H1 (cell line): ENCODE results near the gene CCDC136. TPM values are rescaled to one million over a fixed set of nuclear protein-coding genes. Genes with fewer than 3 reads are reported as not detected.
A peak's percentile ranks its signal among the peaks of the same experiment; 100 is the strongest.

Experiments
- CTCF ChIA-PET: fragments of 300-600 bp; sonication (Branson Sonifier 250); formaldehyde crosslinking; loops from one replicate; lab custom pipeline; 2021; ENCODE audit not compliant: partially characterized antibody; lab: Charles Lee
- POLR2A ChIA-PET: fragments of 300-600 bp; sonication (Branson Sonifier 250); formaldehyde crosslinking; loops from one replicate; lab custom pipeline; 2021; ENCODE audit warnings: inconsistent platforms; ENCODE audit not compliant: partially characterized antibody; lab: Charles Lee
- DNase-seq, 2 experiments: peaks; one replicate each; pipeline versions ENCODE4 v3.0.0 to v3.0.0-alpha.2; 2010 to 2022; ENCODE audit warnings: low spot score in 2 of 2, low read depth in 1 of 2, mixed read lengths in 1 of 2
- FAIRE-seq: peaks from 2 replicates; lab custom pipeline; 2011; peaks lifted over from hg19 to GRCh38; lab: Jason Lieb, UNC
- H2AFZ ChIP-seq: 2 replicates; pipeline ENCODE4 v1.8.1; 2012; ENCODE audit warnings: low read length, inconsistent platforms
- H2AK5ac ChIP-seq: 2 replicates; pipeline ENCODE4 v1.6.1; 2013; ENCODE audit warnings: low read depth, low read length
- H2BK120ac ChIP-seq: replicated peaks from 2 replicates; pipeline ENCODE3; 2013; ENCODE audit warnings: low read depth, low read length, inconsistent platforms
- H2BK12ac ChIP-seq: 2 replicates; pipeline ENCODE4 v1.6.1; 2013; ENCODE audit warnings: low read depth, low read length
- H2BK15ac ChIP-seq: 2 replicates; pipeline ENCODE4 v1.6.1; 2013; ENCODE audit warnings: low read length
- H2BK20ac ChIP-seq: 2 replicates; pipeline ENCODE4 v1.6.1; 2013; ENCODE audit warnings: low read length
- H2BK5ac ChIP-seq: 2 replicates; pipeline ENCODE4 v1.6.1; 2013; ENCODE audit warnings: low read depth, low read length
- H3K14ac ChIP-seq: 2 replicates; pipeline ENCODE4 v1.6.1; 2013; ENCODE audit warnings: inconsistent platforms; ENCODE audit not compliant: insufficient read length
- H3K18ac ChIP-seq: 2 replicates; pipeline ENCODE4 v1.6.1; 2013; ENCODE audit warnings: low read length; ENCODE audit errors: extremely low read depth
- H3K23ac ChIP-seq: 2 replicates; pipeline ENCODE4 v1.6.1; 2013; ENCODE audit warnings: inconsistent platforms; ENCODE audit not compliant: insufficient read length
- H3K23me2 ChIP-seq: 2 replicates; pipeline ENCODE4 v1.6.1; 2013; ENCODE audit warnings: low read depth, low read length
- H3K27ac ChIP-seq: 2 replicates; pipeline ENCODE4 v1.6.1; 2011; ENCODE audit warnings: low read depth, low read length, inconsistent platforms
- H3K27me3 ChIP-seq, 4 experiments: replicated peaks in 1 of 4; 1 replicate in 1 of 4; 2 replicates in 3 of 4; pipeline versions ENCODE4 v1.6.1 to v1.8.1; 2011 to 2013; ENCODE audit warnings: low read length in 3 of 4, mild to moderate bottlenecking in 3 of 4, inconsistent platforms in 2 of 4, mixed read lengths in 2 of 4, moderate library complexity in 1 of 4; ENCODE audit not compliant: control insufficient read depth in 3 of 4, insufficient read depth in 3 of 4; ENCODE audit errors: extremely low read depth in 1 of 4
- H3K36me3 ChIP-seq, 4 experiments: 2 replicates each; pipeline versions ENCODE4 v1.6.1 to v1.8.1; 2011 to 2013; ENCODE audit warnings: mild to moderate bottlenecking in 4 of 4, low read length in 3 of 4, moderate library complexity in 2 of 4, control low read depth in 1 of 4, inconsistent platforms in 1 of 4; ENCODE audit not compliant: insufficient read depth in 4 of 4, control insufficient read depth in 2 of 4
- H3K4ac ChIP-seq: replicated peaks from 2 replicates; pipeline ENCODE3; 2013; ENCODE audit warnings: low read length, low read depth, mixed read lengths, inconsistent platforms; ENCODE audit not compliant: insufficient read length
- H3K4me1 ChIP-seq, 4 experiments: replicated peaks in 1 of 4; 1 replicate in 1 of 4; 2 replicates in 3 of 4; pipeline versions ENCODE4 v1.6.1 to v1.8.1; 2011 to 2013; ENCODE audit warnings: low read length in 3 of 4, inconsistent platforms in 2 of 4, mixed read lengths in 1 of 4; ENCODE audit not compliant: insufficient read depth in 4 of 4, control insufficient read depth in 3 of 4
- H3K4me2 ChIP-seq, 2 experiments: 2 replicates each; pipeline versions ENCODE4 v1.6.1 to v1.8.1; 2011 to 2013; ENCODE audit warnings: low read depth in 2 of 2, low read length in 2 of 2, control low read depth in 1 of 2, inconsistent platforms in 1 of 2, mild to moderate bottlenecking in 1 of 2; ENCODE audit not compliant: insufficient read depth in 1 of 2
- H3K4me3 ChIP-seq, 4 experiments: fragments of 200-600, 300-600 bp in 1 of 4; sonication (generic), shearing (Covaris generic), sonication (Bioruptor Twin) in 1 of 4; 2 replicates each; pipeline versions ENCODE4 v1.5.1 to v1.8.1; 2011 to 2016; ENCODE audit warnings: low read length in 4 of 4, low read depth in 3 of 4, control low read depth in 2 of 4, inconsistent platforms in 2 of 4, mild to moderate bottlenecking in 2 of 4, mixed read lengths in 1 of 4, moderate library complexity in 1 of 4; ENCODE audit not compliant: insufficient read depth in 2 of 4; ENCODE audit errors: extremely low read depth in 1 of 4
- H3K56ac ChIP-seq: replicated peaks from 2 replicates; pipeline ENCODE3; 2013; ENCODE audit warnings: low read depth, mild to moderate bottlenecking, mixed read lengths, low read length, inconsistent platforms; ENCODE audit not compliant: insufficient read length
- H3K79me1 ChIP-seq: 2 replicates; pipeline ENCODE4 v1.6.1; 2013; ENCODE audit warnings: low read depth, low read length, control low read depth
- H3K79me2 ChIP-seq, 2 experiments: 2 replicates each; pipeline versions ENCODE4 v1.6.1 to v1.8.1; 2012 to 2013; ENCODE audit warnings: low read length in 2 of 2, mild to moderate bottlenecking in 2 of 2, inconsistent platforms in 1 of 2; ENCODE audit not compliant: insufficient read depth in 2 of 2, control insufficient read depth in 1 of 2
- H3K9ac ChIP-seq, 4 experiments: replicated peaks in 1 of 4; 1 replicate in 1 of 4; 2 replicates in 3 of 4; pipeline versions ENCODE4 v1.6.1 to v1.8.1; 2011 to 2013; ENCODE audit warnings: low read depth in 3 of 4, low read length in 3 of 4, control low read depth in 2 of 4, mild to moderate bottlenecking in 2 of 4, moderate library complexity in 2 of 4, inconsistent platforms in 1 of 4; ENCODE audit errors: extremely low read depth in 1 of 4
- H3K9me3 ChIP-seq, 2 experiments: 2 replicates each; pipeline versions ENCODE4 v1.6.1 to v1.8.1; 2012 to 2013; ENCODE audit warnings: mild to moderate bottlenecking in 2 of 2, moderate library complexity in 2 of 2, control low read depth in 1 of 2, inconsistent platforms in 1 of 2, low read depth in 1 of 2, low read length in 1 of 2, mixed read lengths in 1 of 2; ENCODE audit not compliant: insufficient read depth in 2 of 2
- H4K20me1 ChIP-seq, 2 experiments: replicated peaks in 1 of 2; 2 replicates each; pipeline versions ENCODE3 to v1.8.1; 2011 to 2013; ENCODE audit warnings: inconsistent platforms in 2 of 2, low read length in 2 of 2, mild to moderate bottlenecking in 1 of 2; ENCODE audit not compliant: insufficient read depth in 2 of 2, control insufficient read depth in 1 of 2
- H4K5ac ChIP-seq: 2 replicates; pipeline ENCODE4 v1.6.1; 2013; ENCODE audit warnings: low read length, low read depth, mixed read lengths, inconsistent platforms; ENCODE audit not compliant: insufficient read length
- H4K8ac ChIP-seq: 2 replicates; pipeline ENCODE4 v1.8.0; 2013; ENCODE audit warnings: mild to moderate bottlenecking, moderate library complexity, low read length, inconsistent platforms; ENCODE audit not compliant: insufficient read depth; ENCODE audit errors: extremely low read depth
- H4K91ac ChIP-seq: replicated peaks from 2 replicates; pipeline ENCODE3; 2013; ENCODE audit warnings: low read length, mixed read lengths, inconsistent platforms; ENCODE audit not compliant: insufficient read length
- BRCA1 ChIP-seq: IDR thresholded peaks from 2 replicates; pipeline ENCODE4 v1.6.1; 2012; ENCODE audit warnings: low read depth, low read length, improper control_type of control experiment
- RAD21 ChIP-seq, 2 experiments: IDR thresholded peaks in 1 of 2; conservative IDR thresholded peaks in 1 of 2; 2 replicates each; pipeline ENCODE4 v1.6.1; 2011; ENCODE audit warnings: low read depth in 2 of 2, low read length in 2 of 2, improper control_type of control experiment in 1 of 2, inconsistent platforms in 1 of 2, mild to moderate bottlenecking in 1 of 2, moderate library complexity in 1 of 2
- WGBS, 2 experiments: shearing (Covaris generic) in 1 of 2; methylation state at CpG; one replicate each; pipeline versions ENCODE4 v1.1.6 to v1.1.7; 2013 to 2015; ENCODE audit warnings: low lambda C conversion rate in 2 of 2, mixed read lengths in 2 of 2, inconsistent platforms in 1 of 2, low coverage in 1 of 2, missing lambda C conversion rate in 1 of 2; ENCODE audit not compliant: insufficient replicate concordance in 2 of 2, insufficient coverage in 1 of 2, insufficient read length in 1 of 2; ENCODE audit errors: extremely low coverage in 1 of 2, missing lambda C conversion rate in 1 of 2; 5-methylcytosine and 5-hydroxymethylcytosine counted together
- polyA plus RNA-seq, 7 experiments: library from polyadenylated mRNA; depleted of rRNA in 3 of 7; stranded (reverse) in 5 of 7; unstranded in 2 of 7; fragments of >200 nt in 5 of 7; fragments of 200-250 nt in 2 of 7; gene quantifications; 1 replicate in 5 of 7; 2 replicates in 1 of 7; 4 replicates in 1 of 7; pipeline versions ENCODE4 v1.2.1 to v1.2.3, GENCODE V29; 2011 to 2013; ENCODE audit warnings: missing spikeins in 2 of 7, mixed read lengths in 2 of 7
- total RNA-seq: library from RNA; stranded (reverse); fragmentation: NEBNext Ultra II Directional; extraction: Animal tissue kit (Norgen Biotek cat#: 25700); gene quantifications from 2 replicates; pipeline ENCODE4 v1.2.1, GENCODE V29; 2021
- TF ChIP-seq, protein P1 (sequence below), 3 experiments: IDR thresholded peaks; 1 replicate in 2 of 3; 2 replicates in 1 of 3; pipeline versions ENCODE4 v1.5.1 to v1.6.1; 2011; ENCODE audit warnings: low read length in 3 of 3, mild to moderate bottlenecking in 3 of 3, inconsistent platforms in 2 of 3, low read depth in 1 of 3, moderate library complexity in 1 of 3; ENCODE audit not compliant: insufficient read depth in 1 of 3; ENCODE audit errors: control extremely low read depth in 1 of 3

Gene CCDC136
- total and polyA plus RNA-seq, 2 of the 8 experiments (the other 6 are each of a cell fraction or from before 2014, with no cell fraction given) = 35.6 to 47.7 TPM

DNA sequence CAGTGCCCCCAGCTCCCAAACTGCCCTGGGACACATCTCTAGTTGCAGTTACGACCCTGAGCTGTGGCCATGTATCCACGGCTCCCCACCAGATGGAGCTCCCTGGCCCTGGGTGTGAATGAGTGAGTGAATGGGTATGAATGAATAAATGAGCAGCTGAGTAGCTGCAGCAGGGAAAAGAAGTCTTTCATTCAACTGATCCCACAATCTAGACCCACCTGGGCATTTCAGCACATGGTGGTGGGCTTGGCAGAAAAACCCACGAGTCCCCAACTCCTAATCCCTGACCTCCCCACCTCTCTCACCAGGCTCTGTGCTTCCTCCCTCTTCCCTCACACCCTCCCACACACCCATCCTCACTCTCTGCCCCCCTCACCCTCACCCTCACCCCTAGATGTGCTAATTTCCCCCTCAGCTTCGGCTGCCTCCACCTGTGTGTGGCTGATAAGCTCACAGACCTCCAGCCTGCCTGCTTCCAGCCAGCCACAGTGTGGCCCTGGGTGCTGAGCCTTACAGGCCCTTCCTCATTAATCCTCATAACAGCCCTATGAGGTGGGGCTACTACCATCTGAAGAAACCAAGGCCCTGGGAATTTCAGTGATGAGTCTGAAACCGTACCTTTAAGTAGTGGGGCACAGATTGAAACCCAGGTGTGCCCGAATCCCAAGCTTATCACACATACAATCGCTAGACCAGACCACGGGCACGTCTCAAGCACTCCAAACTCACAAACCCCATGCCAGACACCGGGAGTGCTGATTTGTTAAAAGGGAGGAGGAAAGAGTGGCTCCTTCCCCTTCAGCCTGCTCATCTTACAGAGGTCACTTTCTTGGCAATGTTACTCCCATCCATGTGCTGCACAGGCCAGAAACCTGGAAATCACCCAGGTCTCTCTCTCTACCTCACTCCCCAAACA is 68.6 kb downstream of the CCDC136 start:
- peak overlapping the region; percentile 61; the same call in 1 of the 2 replicates for H2BK20ac ChIP-seq
- 0 out of 2 replicates have a peak overlapping the region, but pooled peaks have one; percentile 15 for H2BK5ac ChIP-seq
- no peak overlapping the region; the same call in 1 of the 2 replicates for H4K8ac ChIP-seq
- H2AK5ac ChIP-seq = no peak overlapping the region
- H2AFZ ChIP-seq = no peak overlapping the region
- no peaks in the 10 kb centered on the region for H3K79me1 ChIP-seq
- FAIRE-seq = no peak
- no peak overlapping the region for H3K23ac ChIP-seq
- peak overlapping the region; percentile 50; the same call in 1 of the 2 replicates for H2BK12ac ChIP-seq
- no peak overlapping the region for H3K56ac ChIP-seq
- H4K5ac ChIP-seq = peak overlapping the region; percentile 10
- CTCF ChIA-PET = interaction anchor here (0.5 to 10.2 kb wide), 16 partner anchors 8 to 117 kb away, joined by 3 to 189 read pairs (median 4); no protein-coding TSS in a partner anchor
- no peak overlapping the region; a peak in 1 of 4 replicates for H3K4me2 ChIP-seq
- H2BK120ac ChIP-seq = no peak overlapping the region
- H3K4me3 ChIP-seq = no peak overlapping the region
- H4K20me1 ChIP-seq = peaks cover 0 to 5% of the 10 kb centered on the region in 2 experiments
- H3K9me3 ChIP-seq = no peaks in the 10 kb centered on the region
- peak overlapping the region; percentile 38 for H4K91ac ChIP-seq
- no peaks in the 10 kb centered on the region for H3K36me3 ChIP-seq
- no peaks in the 10 kb centered on the region for H3K27me3 ChIP-seq
- H3K4ac ChIP-seq = no peak overlapping the region
- H3K4me1 ChIP-seq = peaks cover 0 to 12% (median 5%) of the 10 kb centered on the region in 4 experiments; a peak in 5 of 7 replicates
- no peak overlapping the region for H3K9ac ChIP-seq
- no peaks in the 10 kb centered on the region for H3K79me2 ChIP-seq
- H3K18ac ChIP-seq = peak overlapping the region; percentile 32; the same call in 1 of the 2 replicates
- H3K27ac ChIP-seq = no peak overlapping the region; the same call in 1 of the 2 replicates
- H3K14ac ChIP-seq = no peak overlapping the region
- TF ChIP-seq BRCA1 = no peak
- TF ChIP-seq, protein P1, sequence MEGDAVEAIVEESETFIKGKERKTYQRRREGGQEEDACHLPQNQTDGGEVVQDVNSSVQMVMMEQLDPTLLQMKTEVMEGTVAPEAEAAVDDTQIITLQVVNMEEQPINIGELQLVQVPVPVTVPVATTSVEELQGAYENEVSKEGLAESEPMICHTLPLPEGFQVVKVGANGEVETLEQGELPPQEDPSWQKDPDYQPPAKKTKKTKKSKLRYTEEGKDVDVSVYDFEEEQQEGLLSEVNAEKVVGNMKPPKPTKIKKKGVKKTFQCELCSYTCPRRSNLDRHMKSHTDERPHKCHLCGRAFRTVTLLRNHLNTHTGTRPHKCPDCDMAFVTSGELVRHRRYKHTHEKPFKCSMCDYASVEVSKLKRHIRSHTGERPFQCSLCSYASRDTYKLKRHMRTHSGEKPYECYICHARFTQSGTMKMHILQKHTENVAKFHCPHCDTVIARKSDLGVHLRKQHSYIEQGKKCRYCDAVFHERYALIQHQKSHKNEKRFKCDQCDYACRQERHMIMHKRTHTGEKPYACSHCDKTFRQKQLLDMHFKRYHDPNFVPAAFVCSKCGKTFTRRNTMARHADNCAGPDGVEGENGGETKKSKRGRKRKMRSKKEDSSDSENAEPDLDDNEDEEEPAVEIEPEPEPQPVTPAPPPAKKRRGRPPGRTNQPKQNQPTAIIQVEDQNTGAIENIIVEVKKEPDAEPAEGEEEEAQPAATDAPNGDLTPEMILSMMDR (IDR thresholded peaks at IDR 0.05; ENCODE audit: control extremely low read depth in 1 of 3, insufficient read depth in 1 of 3, low read depth in 1 of 3, low read length in 3 of 3) = peak in 2 of 3 experiments; percentile 46 to 49; a peak in 3 of 4 replicates
- peak; percentile 33 to 45; a peak in 3 of 4 replicates for TF ChIP-seq RAD21 (IDR thresholded peaks at IDR 0.05 in 1 of 2, conservative IDR thresholded peaks at IDR 0.05 in 1 of 2; ENCODE audit: low read depth in 2 of 2, low read length in 2 of 2)
- POLR2A ChIA-PET = interaction anchor here (0.6 to 1.6 kb wide), 10 partner anchors 7 to 122 kb away, joined by 3 to 5 read pairs (median 3); partner anchors contain the start of gene KCP
- 0 out of 2 replicates have a peak overlapping the region, but pooled peaks have one; percentile 46 for H2BK15ac ChIP-seq
- peaks cover 7% of the 10 kb centered on the region for H3K23me2 ChIP-seq
- WGBS, 2 experiments = 76% methylated on average over 10 of the region's 10 CpGs; no CpG with 5 or more reads in 1 of the 2 experiments
- DNase-seq = no peak
